ENCODE results near the gene TMEM245.
A peak's percentile ranks its signal among the peaks of the same experiment; 100 is the strongest.

Gene TMEM245

GRCh38 chr9:109119439-109120203, at the start of gene TMEM245:
Gene TMEM245 (minus strand): TSS chr9:109119947. CDS start chr9:109119913, 34 bp downstream.
- Histone ChIP-seq H3K4me3 (ENCODE audit: low read depth, low read length) (peak within 1 kb of the TSS; percentile 85), H3K36me3 (ENCODE audit: insufficient read depth, low read length) (0 out of 2 replicates have a peak, but pooled peaks cover 4% of the 10 kb centered on the region), H3K27ac (ENCODE audit: low read depth, low read length) (peak within 1 kb of the TSS; percentile 69), H3K79me2 (ENCODE audit: control insufficient read depth, insufficient read depth, low read length, unreplicated experiment) (peaks cover 50% of the 10 kb centered on the region), H3K4me1 (ENCODE audit: control insufficient read depth, insufficient read depth, low read length, unreplicated experiment) (peaks cover 25% of the 10 kb centered on the region), H2AFZ (ENCODE audit: low read length, unreplicated experiment) (peak within 1 kb of the TSS; percentile 86), H3K27me3 (ENCODE audit: insufficient read depth, low read length) (no peaks in the 10 kb centered on the region)

GRCh38 chr9:109168170-109168569, 48.4 kb upstream of the TMEM245 start:
- Histone ChIP-seq H3K4me3 (ENCODE audit: low read depth, low read length) (no peak overlapping the region), H3K4me1 (ENCODE audit: control insufficient read depth, insufficient read depth, low read length, unreplicated experiment) (no peaks in the 10 kb centered on the region), H3K79me2 (ENCODE audit: control insufficient read depth, insufficient read depth, low read length, unreplicated experiment) (no peaks in the 10 kb centered on the region), H3K36me3 (ENCODE audit: insufficient read depth, low read length) (no peaks in the 10 kb centered on the region), H2AFZ (ENCODE audit: low read length, unreplicated experiment) (no peak overlapping the region), H3K27me3 (ENCODE audit: insufficient read depth, low read length) (peaks cover 36% of the 10 kb centered on the region), H3K27ac (ENCODE audit: low read depth, low read length) (no peak overlapping the region)

- Histone ChIP-seq H2AFZ (ENCODE audit: low read length, unreplicated experiment) (no peak overlapping the region), H3K4me3 (ENCODE audit: low read depth, low read length) (no peak overlapping the region), H3K79me2 (ENCODE audit: control insufficient read depth, insufficient read depth, low read length, unreplicated experiment) (no peaks in the 10 kb centered on the region), H3K27ac (ENCODE audit: low read depth, low read length) (no peak overlapping the region), H3K4me1 (ENCODE audit: control insufficient read depth, insufficient read depth, low read length, unreplicated experiment) (no peaks in the 10 kb centered on the region), H3K27me3 (ENCODE audit: insufficient read depth, low read length) (peaks cover 41% of the 10 kb centered on the region), H3K36me3 (ENCODE audit: insufficient read depth, low read length) (no peaks in the 10 kb centered on the region)
Observed at GRCh38 chr9:109167716-109168115, 48.0 kb upstream of the TMEM245 start.

- Histone ChIP-seq H3K27me3 (ENCODE audit: insufficient read depth, low read length) (peaks cover 41% of the 10 kb centered on the region), H3K4me3 (ENCODE audit: low read depth, low read length) (peak within 1 kb of the TSS; percentile 53; the same call in 1 of the 2 replicates), H3K36me3 (ENCODE audit: insufficient read depth, low read length) (no peaks in the 10 kb centered on the region), H2AFZ (ENCODE audit: low read length, unreplicated experiment) (peak within 1 kb of the TSS; percentile 56), H3K4me1 (ENCODE audit: control insufficient read depth, insufficient read depth, low read length, unreplicated experiment) (no peaks in the 10 kb centered on the region), H3K27ac (ENCODE audit: low read depth, low read length) (no peak within 1 kb of the TSS), H3K79me2 (ENCODE audit: control insufficient read depth, insufficient read depth, low read length, unreplicated experiment) (no peaks in the 10 kb centered on the region)
Observed at GRCh38 chr9:109166771-109167601, 47.2 kb upstream of the TMEM245 start, which contains the start of gene FRRS1L. Gene FRRS1L (minus strand): TSS chr9:109167249. CDS start chr9:109167138, 111 bp downstream.

- H3K79me2 ChIP-seq (ENCODE audit: control insufficient read depth, insufficient read depth, low read length, unreplicated experiment) = no peaks in the 10 kb centered on the region
- no peak overlapping the region for H3K27ac ChIP-seq (ENCODE audit: low read depth, low read length)
- no peak overlapping the region for H3K4me3 ChIP-seq (ENCODE audit: low read depth, low read length)
- H3K4me1 ChIP-seq (ENCODE audit: control insufficient read depth, insufficient read depth, low read length, unreplicated experiment) = no peaks in the 10 kb centered on the region
- no peaks in the 10 kb centered on the region for H3K36me3 ChIP-seq (ENCODE audit: insufficient read depth, low read length)
- no peak overlapping the region for H2AFZ ChIP-seq (ENCODE audit: low read length, unreplicated experiment)
- H3K27me3 ChIP-seq (ENCODE audit: insufficient read depth, low read length) = peaks cover 41% of the 10 kb centered on the region
Observed at GRCh38 chr9:109166171-109166770, 46.5 kb upstream of the TMEM245 start.

GRCh38 chr9:109164042-109164441, 44.3 kb upstream of the TMEM245 start:
- Histone ChIP-seq H3K27ac (ENCODE audit: low read depth, low read length) (no peak overlapping the region), H3K36me3 (ENCODE audit: insufficient read depth, low read length) (no peaks in the 10 kb centered on the region), H2AFZ (ENCODE audit: low read length, unreplicated experiment) (no peak overlapping the region), H3K4me1 (ENCODE audit: control insufficient read depth, insufficient read depth, low read length, unreplicated experiment) (no peaks in the 10 kb centered on the region), H3K27me3 (ENCODE audit: insufficient read depth, low read length) (peaks cover 41% of the 10 kb centered on the region), H3K79me2 (ENCODE audit: control insufficient read depth, insufficient read depth, low read length, unreplicated experiment) (no peaks in the 10 kb centered on the region), H3K4me3 (ENCODE audit: low read depth, low read length) (no peak overlapping the region)

- H3K4me3 ChIP-seq (ENCODE audit: low read depth, low read length) = no peak overlapping the region
- no peak overlapping the region for H2AFZ ChIP-seq (ENCODE audit: low read length, unreplicated experiment)
- no peaks in the 10 kb centered on the region for H3K36me3 ChIP-seq (ENCODE audit: insufficient read depth, low read length)
- no peak overlapping the region for H3K27ac ChIP-seq (ENCODE audit: low read depth, low read length)
- H3K4me1 ChIP-seq (ENCODE audit: control insufficient read depth, insufficient read depth, low read length, unreplicated experiment) = no peaks in the 10 kb centered on the region
- peaks cover 41% of the 10 kb centered on the region for H3K27me3 ChIP-seq (ENCODE audit: insufficient read depth, low read length)
- no peaks in the 10 kb centered on the region for H3K79me2 ChIP-seq (ENCODE audit: control insufficient read depth, insufficient read depth, low read length, unreplicated experiment)
Observed at GRCh38 chr9:109163194-109163593, 43.4 kb upstream of the TMEM245 start.

GRCh38 chr9:109162677-109163076, 42.9 kb upstream of the TMEM245 start:
- Histone ChIP-seq H3K36me3 (ENCODE audit: insufficient read depth, low read length) (no peaks in the 10 kb centered on the region), H2AFZ (ENCODE audit: low read length, unreplicated experiment) (no peak overlapping the region), H3K27ac (ENCODE audit: low read depth, low read length) (no peak overlapping the region), H3K27me3 (ENCODE audit: insufficient read depth, low read length) (peaks cover 40% of the 10 kb centered on the region), H3K4me1 (ENCODE audit: control insufficient read depth, insufficient read depth, low read length, unreplicated experiment) (no peaks in the 10 kb centered on the region), H3K79me2 (ENCODE audit: control insufficient read depth, insufficient read depth, low read length, unreplicated experiment) (no peaks in the 10 kb centered on the region), H3K4me3 (ENCODE audit: low read depth, low read length) (no peak overlapping the region)

- no peaks in the 10 kb centered on the region for H3K36me3 ChIP-seq (ENCODE audit: insufficient read depth, low read length)
- no peaks in the 10 kb centered on the region for H3K79me2 ChIP-seq (ENCODE audit: control insufficient read depth, insufficient read depth, low read length, unreplicated experiment)
- no peak overlapping the region for H3K27ac ChIP-seq (ENCODE audit: low read depth, low read length)
- no peak overlapping the region for H2AFZ ChIP-seq (ENCODE audit: low read length, unreplicated experiment)
- no peaks in the 10 kb centered on the region for H3K4me1 ChIP-seq (ENCODE audit: control insufficient read depth, insufficient read depth, low read length, unreplicated experiment)
- H3K27me3 ChIP-seq (ENCODE audit: insufficient read depth, low read length) = peaks cover 32% of the 10 kb centered on the region
- no peak overlapping the region for H3K4me3 ChIP-seq (ENCODE audit: low read depth, low read length)
Observed at GRCh38 chr9:109161471-109161870, 41.7 kb upstream of the TMEM245 start.

GRCh38 chr9:109159583-109159982, 39.8 kb upstream of the TMEM245 start:
- Histone ChIP-seq H3K27me3 (ENCODE audit: insufficient read depth, low read length) (peaks cover 13% of the 10 kb centered on the region), H2AFZ (ENCODE audit: low read length, unreplicated experiment) (no peak overlapping the region), H3K27ac (ENCODE audit: low read depth, low read length) (no peak overlapping the region), H3K4me3 (ENCODE audit: low read depth, low read length) (no peak overlapping the region), H3K36me3 (ENCODE audit: insufficient read depth, low read length) (no peaks in the 10 kb centered on the region), H3K79me2 (ENCODE audit: control insufficient read depth, insufficient read depth, low read length, unreplicated experiment) (no peaks in the 10 kb centered on the region), H3K4me1 (ENCODE audit: control insufficient read depth, insufficient read depth, low read length, unreplicated experiment) (no peaks in the 10 kb centered on the region)
